ENCODE data around the gene TBC1D22A.

TBC1D22A gene

GRCh38 chr22:46962406-46962805, 200.0 kb downstream of the TBC1D22A start:
- DNase-seq: no peak

- no peak for DNase-seq
These were observed 201.5 kb downstream of the TBC1D22A start for GRCh38 chr22:46963672-46964545.

DNA sequence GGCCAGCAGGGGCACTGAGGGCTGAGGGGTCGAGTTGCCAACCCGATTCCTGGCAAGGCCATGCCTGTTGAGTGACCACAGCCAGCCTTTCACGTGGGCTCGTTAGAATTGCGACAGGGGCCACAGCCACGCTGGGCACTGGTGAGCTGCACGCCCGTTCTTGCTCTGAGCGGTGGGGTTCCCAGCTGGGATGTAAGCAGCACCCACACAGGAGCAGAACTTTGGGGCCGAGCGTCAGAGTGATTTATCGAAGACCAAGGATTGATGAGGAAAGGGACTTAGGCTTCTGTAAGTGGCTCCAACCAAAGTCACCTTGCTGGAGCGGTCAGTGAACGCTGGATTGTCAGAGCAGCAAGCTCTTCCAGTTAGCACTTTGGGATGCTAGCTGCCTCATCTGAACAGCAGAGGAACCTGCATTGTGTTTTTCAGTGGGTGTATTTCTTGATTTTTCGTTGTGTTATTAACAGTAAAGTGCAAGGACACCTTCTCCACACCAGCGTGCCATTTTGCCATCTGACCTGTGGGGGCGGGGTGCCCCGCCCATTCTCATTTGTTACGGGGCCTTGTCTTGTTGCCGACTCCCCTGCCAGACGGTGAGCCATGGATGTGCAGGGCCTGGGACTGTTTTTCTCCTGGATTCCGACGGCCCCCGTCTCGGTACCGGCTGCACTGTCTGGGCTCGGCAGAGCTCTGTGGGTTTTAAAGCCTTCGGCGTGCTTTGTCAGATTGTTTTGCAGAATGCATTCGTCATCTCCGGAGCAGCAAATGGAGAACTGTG, 202.5 kb downstream of the TBC1D22A start:
- no peak for DNase-seq

GRCh38 chr22:46965555-46966494, 203.4 kb downstream of the TBC1D22A start:
- no peak for DNase-seq

GRCh38 chr22:46966495-46966845, 204.0 kb downstream of the TBC1D22A start:
- DNase-seq: no peak

- DNase-seq: no peak
These were observed 204.4 kb downstream of the TBC1D22A start for GRCh38 chr22:46966846-46967245.

GRCh38 chr22:46967445-46968358, 205.3 kb downstream of the TBC1D22A start:
- DNase-seq: no peak

DNA sequence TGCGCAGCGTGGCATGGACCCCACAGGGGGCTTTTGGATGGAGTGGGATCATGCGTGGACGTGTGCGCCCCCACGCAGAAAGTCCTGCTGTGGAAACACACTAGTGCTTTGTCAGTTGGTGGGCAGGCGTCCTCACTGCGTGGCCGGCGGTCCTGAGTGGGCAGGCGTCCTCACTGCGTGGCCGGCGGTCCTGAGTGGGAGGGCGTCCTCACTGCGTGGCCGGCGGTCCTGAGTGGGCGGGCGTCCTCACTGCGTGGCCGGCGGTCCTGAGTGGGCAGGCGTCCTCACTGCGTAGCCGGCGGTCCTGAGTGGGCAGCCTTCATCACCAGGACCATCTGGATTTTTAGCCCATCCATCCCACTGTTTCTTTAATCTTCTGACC, 205.9 kb downstream of the TBC1D22A start:
- no peak for DNase-seq

GRCh38 chr22:46968848-46969247, 206.4 kb downstream of the TBC1D22A start:
- DNase-seq: no peak

GRCh38 chr22:46969491-46969890, 207.0 kb downstream of the TBC1D22A start:
- DNase-seq: no peak

DNA sequence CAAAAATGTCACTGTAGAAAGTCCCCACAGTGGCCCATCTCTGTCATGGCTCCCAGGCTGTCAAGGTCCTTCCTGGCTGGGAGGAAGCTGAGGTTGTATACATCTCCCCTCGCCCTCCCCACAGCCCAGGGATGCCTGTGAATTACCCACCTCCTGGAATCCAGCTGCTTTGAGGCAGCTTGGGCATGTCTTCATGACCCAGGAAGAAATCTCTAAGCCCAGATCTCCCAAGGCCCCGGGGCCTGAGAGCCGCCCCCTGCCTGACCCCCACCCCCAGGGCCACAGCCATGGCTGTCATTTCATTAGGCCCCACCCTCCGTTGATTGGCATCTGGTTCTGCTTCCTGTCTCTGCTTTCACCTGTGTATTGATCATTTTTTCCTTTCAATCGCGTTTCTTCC, 207.5 kb downstream of the TBC1D22A start:
- no peak for DNase-seq

- DNase-seq: no peak
These were observed 208.1 kb downstream of the TBC1D22A start for GRCh38 chr22:46970411-46971098.

DNA sequence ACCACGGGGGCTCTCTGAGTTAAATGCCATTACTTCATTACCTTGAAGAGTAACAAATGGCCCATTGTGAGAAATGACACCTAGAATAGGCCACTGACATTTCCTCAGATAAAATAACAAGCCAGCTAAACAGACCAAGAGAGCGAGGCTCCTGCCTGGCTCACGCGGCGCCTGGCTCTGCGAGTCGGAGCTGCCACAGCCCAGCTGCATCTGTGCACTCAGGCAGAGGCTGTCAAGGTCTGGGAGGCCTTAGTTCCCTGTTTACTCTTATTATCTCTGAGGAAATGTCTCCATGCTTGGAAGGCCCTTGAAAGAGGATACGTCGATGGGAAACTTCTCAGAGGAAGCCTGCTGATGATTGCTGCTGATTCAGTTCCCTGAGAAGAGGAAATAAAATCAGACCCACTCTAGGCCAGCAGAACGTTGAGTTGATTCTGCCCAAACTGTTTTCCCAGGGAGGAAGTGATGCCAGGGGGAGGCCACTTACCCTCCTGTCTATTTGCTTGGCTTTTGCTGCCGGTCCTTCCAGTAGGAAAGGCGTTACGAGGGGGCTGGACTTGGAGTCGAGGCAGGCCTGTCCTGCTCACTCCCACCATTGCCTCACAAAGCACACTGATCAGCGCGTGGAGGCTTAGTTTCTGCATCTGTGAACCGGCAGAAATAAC, 208.8 kb downstream of the TBC1D22A start:
- DNase-seq: no peak

DNA sequence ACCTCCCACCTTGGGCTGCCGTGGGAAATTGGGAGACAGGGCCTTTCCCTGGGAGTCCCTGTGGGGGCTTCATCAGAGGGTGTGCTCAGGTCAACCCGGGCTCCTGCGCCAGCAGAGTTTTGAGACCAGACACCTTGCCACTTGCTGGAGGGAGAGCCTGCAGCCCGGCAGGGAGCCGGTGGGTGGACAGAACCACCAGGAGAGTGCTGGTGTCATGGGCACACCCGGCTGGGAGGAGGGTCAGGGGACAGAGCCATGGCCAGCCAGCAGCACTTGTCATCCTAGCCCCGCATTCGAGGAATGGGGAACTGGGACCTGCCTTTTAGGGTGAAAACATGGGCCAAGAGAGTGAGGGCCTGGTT, 209.3 kb downstream of the TBC1D22A start:
- no peak for DNase-seq

DNA sequence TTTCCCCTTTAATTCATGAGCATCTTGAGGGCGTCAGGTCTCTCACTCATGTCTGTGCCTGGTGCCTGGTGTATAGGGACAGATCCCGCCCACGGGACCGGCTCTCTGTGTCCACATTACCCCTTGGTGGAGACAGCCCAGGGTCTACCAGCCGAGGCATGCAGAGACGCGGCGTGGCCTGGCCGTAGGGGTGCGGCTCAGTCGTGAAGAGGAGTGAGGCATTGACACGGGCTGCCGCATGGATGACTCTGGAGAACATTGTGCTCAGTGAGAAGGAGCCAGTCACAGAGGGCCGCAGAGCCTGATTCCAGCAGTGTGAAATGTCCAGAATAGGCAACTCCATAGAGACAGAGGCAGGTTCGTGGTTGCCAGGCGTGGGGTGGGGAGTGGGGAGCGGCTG, 209.8 kb downstream of the TBC1D22A start:
- DNase-seq: no peak

GRCh38 chr22:46972901-46973831, 210.7 kb downstream of the TBC1D22A start:
- DNase-seq: no peak

DNA sequence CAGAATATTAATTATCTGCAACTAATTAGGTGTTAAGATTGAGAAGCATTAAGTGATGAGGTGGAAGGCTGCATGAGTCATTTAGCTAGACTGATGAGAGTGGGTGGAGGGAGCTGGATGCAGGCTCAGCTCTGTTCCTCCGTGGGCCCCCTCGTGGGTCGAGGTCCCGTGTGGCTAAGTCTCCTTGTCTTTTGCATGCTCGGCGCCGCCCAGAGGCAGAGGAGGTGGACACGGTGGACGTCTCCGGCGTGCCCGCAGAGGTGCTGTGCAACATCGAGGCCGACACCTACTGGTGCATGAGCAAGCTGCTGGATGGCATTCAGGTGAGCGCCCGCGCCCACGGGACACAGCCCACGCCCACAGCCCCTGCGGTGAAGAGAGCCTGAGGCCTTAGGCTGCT, 211.6 kb downstream of the TBC1D22A start:
- no peak for DNase-seq

- no peak for DNase-seq
These were observed 212.5 kb downstream of the TBC1D22A start for GRCh38 chr22:46974631-46975585.
